Uterus (tissue), 4 donors: ENCODE data around the gene PNO1. TPM values are rescaled to one million over a fixed set of nuclear protein-coding genes. Genes with fewer than 3 reads are reported as not detected.
A peak's percentile ranks its signal among the peaks of the same experiment; 100 is the strongest.

Experiments used
- DNase-seq, 2 donors: peaks; one replicate each; pipeline ENCODE4 v3.0.0-alpha.2; 2019 to 2020
- H3K27ac ChIP-seq, 2 donors: fragments of 200-600 bp; sonication (generic); 1 replicate in 1 of 2; 2 replicates in 1 of 2; pipeline ENCODE4 v1.5.1; 2016 to 2018
- H3K27me3 ChIP-seq, 2 donors: fragments of 200-600 bp; sonication (generic); one replicate each; pipeline ENCODE4 v1.5.1; 2018 to 2019; ENCODE audit warnings: control low read depth in 1 of 2
- H3K36me3 ChIP-seq, 2 donors: fragments of 200-600 bp; sonication (generic); one replicate each; pipeline ENCODE4 v1.5.1; 2019; ENCODE audit warnings: control low read depth in 1 of 2
- H3K4me1 ChIP-seq, 2 donors: fragments of 200-600 bp; sonication (generic); one replicate each; pipeline ENCODE4 v1.5.1; 2018 to 2019; ENCODE audit warnings: control low read depth in 1 of 2
- H3K4me3 ChIP-seq, 2 donors: fragments of 200-600 bp; sonication (generic); 1 replicate in 1 of 2; 2 replicates in 1 of 2; pipeline ENCODE4 v1.5.1; 2018 to 2019; ENCODE audit warnings: mild to moderate bottlenecking in 1 of 2
- H3K9me3 ChIP-seq, 2 donors: fragments of 200-600 bp; sonication (generic); one replicate each; pipeline ENCODE4 v1.5.1; 2019; ENCODE audit warnings: control low read depth in 1 of 2
- CTCF ChIP-seq, 4 experiments: fragments of 200-600 bp in 2 of 4; fragments of 450-650 bp in 2 of 4; sonication (generic) in 2 of 4; IDR thresholded peaks; one replicate each; pipeline ENCODE4 v1.5.1; 2016 to 2019; ENCODE audit warnings: antibody characterized with exemption in 4 of 4, mild to moderate bottlenecking in 2 of 4, moderate library complexity in 1 of 4
- POLR2A ChIP-seq, 2 donors: fragments of 450-650 bp; IDR thresholded peaks; one replicate each; pipeline ENCODE4 v1.6.1; 2016; ENCODE audit warnings: antibody characterized with exemption in 2 of 2, mild to moderate bottlenecking in 1 of 2, moderate library complexity in 1 of 2
- intact Hi-C: fragments of 100-400 bp; cut with DNase I; formaldehyde crosslinking; loops from one replicate; pipeline ENCODE4 v1.15.1; 2023; ENCODE audit warnings: low total_unique reads
- total RNA-seq, 4 donors: library from RNA; depleted of rRNA in 3 of 4; stranded (reverse); fragments of >200 nt in 3 of 4; gene quantifications; one replicate each; pipeline versions ENCODE4 v1.1.0 to v1.2.4, GENCODE V29; 2014 to 2023
- donor health status: DM: yes; HTN: yes; CAD: no.

PNO1 gene
- total RNA-seq, 4 donors from 2014 or later = 7.6 to 15.8 (median 12.2) TPM

GRCh38 chr2:68135448-68136320 is 22.0 kb upstream of the PNO1 start:
- H3K27me3 ChIP-seq = no peaks in the 10 kb centered on the region
- TF ChIP-seq POLR2A (IDR thresholded peaks at IDR 0.05) (no peak), CTCF (IDR thresholded peaks at IDR 0.05) (no peak)
- no peaks in the 10 kb centered on the region for H3K36me3 ChIP-seq
- no peaks in the 10 kb centered on the region for H3K9me3 ChIP-seq
- DNase-seq = no peak
- no peak overlapping the region for H3K4me3 ChIP-seq
- H3K27ac ChIP-seq = no peak overlapping the region
- intact Hi-C loops = no loop called here
- no peaks in the 10 kb centered on the region for H3K4me1 ChIP-seq

GRCh38 chr2:68141875-68142274 is 15.8 kb upstream of the PNO1 start:
- intact Hi-C loops = no loop called here
- H3K4me1 ChIP-seq = no peaks in the 10 kb centered on the region
- no peak for DNase-seq
- no peaks in the 10 kb centered on the region for H3K36me3 ChIP-seq
- no peaks in the 10 kb centered on the region for H3K27me3 ChIP-seq
- H3K27ac ChIP-seq = no peak overlapping the region
- H3K9me3 ChIP-seq = no peaks in the 10 kb centered on the region
- TF ChIP-seq POLR2A (IDR thresholded peaks at IDR 0.05) (no peak), CTCF (IDR thresholded peaks at IDR 0.05) (no peak)
- H3K4me3 ChIP-seq = no peak overlapping the region

GRCh38 chr2:68151037-68151436 is 6.7 kb upstream of the PNO1 start:
- Histone ChIP-seq H3K27me3 (no peaks in the 10 kb centered on the region), H3K4me1 (no peaks in the 10 kb centered on the region), H3K9me3 (no peaks in the 10 kb centered on the region), H3K36me3 (no peaks in the 10 kb centered on the region), H3K27ac (no peak overlapping the region), H3K4me3 (no peak overlapping the region)
- intact Hi-C loops = no loop called here
- TF ChIP-seq POLR2A (IDR thresholded peaks at IDR 0.05) (no peak), CTCF (IDR thresholded peaks at IDR 0.05) (no peak)
- DNase-seq = no peak

GRCh38 chr2:68152681-68153347 is 4.9 kb upstream of the PNO1 start:
- DNase-seq = no peak
- peak overlapping the region in 1 of 2 donors; percentile 33 for H3K27ac ChIP-seq

More at GRCh38 chr2:68152681-68153347, 4.9 kb upstream of the PNO1 start:
- Histone ChIP-seq H3K4me1 (no peaks in the 10 kb centered on the region), H3K9me3 (no peaks in the 10 kb centered on the region), H3K36me3 (no peaks in the 10 kb centered on the region), H3K4me3 (no peak overlapping the region), H3K27me3 (no peaks in the 10 kb centered on the region)
- TF ChIP-seq CTCF (IDR thresholded peaks at IDR 0.05) = no peak
- TF ChIP-seq POLR2A (IDR thresholded peaks at IDR 0.05) = no peak
- intact Hi-C loops = no loop called here
